GM12873 (cell line): Measurements from ENCODE around the gene SHANK1.

Source experiments
- TF ChIP-seq, protein P1 (sequence below): IDR thresholded peaks from 2 replicates; pipeline ENCODE4 v1.5.1; 2012; ENCODE audit warnings: low read depth, mild to moderate bottlenecking, moderate library complexity, low read length, control low read depth; ENCODE audit not compliant: insufficient read depth; ENCODE audit errors: missing control alignments

Gene SHANK1

DNA sequence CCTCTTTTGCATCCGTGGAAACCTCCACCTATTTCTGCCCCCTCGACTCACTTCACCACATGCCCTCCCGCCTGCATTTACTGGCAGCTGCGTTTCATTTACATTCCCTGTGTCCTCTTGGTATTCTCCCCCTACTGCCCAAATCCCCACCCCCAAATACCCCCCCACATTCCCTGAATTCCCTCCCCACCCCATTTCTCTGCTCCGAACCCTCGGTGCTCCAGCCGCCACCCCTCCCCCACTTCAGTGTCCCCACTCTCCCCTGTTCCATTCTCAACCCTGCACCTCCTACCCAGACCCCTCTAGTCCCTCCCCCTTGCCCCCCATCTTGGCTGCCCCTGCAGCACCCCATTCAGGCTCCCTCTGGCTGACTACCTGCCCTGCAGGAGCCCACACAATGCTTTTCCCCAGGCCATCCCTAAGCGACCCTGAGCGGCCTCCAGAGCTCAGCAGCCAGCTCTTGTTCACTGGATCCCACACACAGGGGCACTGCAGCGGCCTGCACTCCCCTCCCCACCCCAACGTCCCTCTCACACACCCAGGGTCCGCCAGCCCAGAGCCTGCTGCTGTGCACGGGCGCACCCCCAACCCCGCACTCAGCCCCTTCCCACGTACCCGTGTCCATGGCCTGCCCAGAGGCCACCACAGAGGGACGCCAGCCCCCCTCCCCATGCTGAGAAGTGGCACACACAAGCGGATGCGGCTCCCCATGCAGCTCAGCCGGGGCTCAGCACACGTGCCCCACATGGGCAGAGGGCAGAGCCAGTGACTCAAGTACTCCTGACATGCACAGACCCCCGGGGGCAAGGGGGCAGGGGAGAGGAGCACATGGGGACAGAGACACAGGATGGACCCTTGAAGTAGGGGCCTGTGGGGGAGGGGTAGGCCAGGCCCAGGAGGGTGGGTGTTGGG, 26.3 kb downstream of the SHANK1 start:
- TF ChIP-seq, protein P1, sequence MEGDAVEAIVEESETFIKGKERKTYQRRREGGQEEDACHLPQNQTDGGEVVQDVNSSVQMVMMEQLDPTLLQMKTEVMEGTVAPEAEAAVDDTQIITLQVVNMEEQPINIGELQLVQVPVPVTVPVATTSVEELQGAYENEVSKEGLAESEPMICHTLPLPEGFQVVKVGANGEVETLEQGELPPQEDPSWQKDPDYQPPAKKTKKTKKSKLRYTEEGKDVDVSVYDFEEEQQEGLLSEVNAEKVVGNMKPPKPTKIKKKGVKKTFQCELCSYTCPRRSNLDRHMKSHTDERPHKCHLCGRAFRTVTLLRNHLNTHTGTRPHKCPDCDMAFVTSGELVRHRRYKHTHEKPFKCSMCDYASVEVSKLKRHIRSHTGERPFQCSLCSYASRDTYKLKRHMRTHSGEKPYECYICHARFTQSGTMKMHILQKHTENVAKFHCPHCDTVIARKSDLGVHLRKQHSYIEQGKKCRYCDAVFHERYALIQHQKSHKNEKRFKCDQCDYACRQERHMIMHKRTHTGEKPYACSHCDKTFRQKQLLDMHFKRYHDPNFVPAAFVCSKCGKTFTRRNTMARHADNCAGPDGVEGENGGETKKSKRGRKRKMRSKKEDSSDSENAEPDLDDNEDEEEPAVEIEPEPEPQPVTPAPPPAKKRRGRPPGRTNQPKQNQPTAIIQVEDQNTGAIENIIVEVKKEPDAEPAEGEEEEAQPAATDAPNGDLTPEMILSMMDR: no peak

DNA sequence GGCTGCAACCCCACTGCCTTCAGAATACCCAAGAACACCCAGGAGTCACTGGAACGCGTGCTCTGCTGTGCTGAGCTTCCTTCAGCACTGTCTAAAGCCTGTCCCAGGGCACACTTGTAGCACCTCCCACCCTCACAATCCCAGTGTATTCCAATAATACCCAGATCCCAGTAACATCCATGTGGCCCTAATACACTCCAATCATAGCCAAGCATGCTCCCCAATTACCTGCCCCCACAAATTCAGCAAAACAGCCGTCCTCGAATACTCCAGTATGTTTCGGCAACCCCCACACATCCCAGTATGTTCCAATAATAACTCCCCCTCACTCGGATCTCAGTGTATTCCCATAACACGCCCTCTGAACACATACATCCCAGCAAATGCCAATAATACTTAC, 29.2 kb downstream of the SHANK1 start:
- TF ChIP-seq, protein P1: no peak

DNA sequence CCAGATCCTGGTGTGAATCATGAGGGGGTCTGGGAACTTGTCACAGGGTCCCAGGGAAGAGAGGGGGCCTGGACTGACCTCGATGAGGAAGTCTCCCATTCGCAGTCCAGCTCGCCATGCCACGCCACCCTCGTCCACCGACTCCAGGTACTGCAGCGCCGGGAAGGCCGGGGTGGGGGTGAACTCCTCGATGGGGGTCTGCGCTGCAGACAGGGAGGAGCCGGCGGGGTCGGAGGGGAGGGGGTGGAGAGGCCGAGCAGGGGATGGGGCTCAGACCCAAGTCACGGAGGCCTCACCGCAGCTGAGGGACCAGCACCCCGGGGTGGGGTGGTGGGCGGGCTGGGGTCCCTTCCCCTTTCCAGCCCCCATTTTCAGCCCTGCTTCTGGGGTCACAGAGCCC, 30.8 kb downstream of the SHANK1 start:
- TF ChIP-seq, protein P1: no peak

DNA sequence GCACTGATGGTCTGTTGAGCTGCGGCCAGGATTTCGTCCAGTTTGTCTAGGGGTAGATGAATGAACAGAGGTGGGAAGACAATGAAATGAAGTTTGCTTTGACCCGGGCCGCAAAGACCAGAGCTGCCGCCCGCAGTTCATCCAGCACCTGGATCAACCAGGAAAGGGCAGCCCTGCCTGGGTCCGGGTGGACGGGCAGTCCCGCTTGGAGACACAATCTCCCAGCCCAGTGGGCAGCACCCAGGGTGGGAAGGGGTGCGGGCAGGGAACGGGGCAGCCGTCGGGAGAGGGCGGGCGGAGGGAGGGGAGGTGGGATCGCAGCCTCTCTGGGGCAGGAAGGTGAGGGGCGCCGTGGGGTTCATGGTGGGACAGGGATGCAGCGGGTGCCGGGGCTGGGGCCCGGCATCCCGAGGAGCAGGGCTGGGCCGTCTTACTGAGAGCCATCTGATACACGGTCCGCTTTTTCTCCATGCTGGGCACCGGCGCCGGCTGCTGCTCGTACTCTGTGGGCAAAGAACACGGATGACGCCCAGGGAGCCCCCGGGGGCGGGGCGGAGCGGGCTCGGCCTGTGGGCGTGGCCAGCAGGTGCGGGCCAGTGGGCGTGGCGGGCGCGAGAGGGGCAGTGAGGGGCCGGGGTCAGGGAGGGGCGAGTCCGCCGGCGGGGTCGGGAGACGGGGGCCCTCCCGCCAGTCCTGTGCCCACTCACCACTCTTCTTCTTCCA, 33.1 kb downstream of the SHANK1 start:
- TF ChIP-seq, protein P1: no peak

DNA sequence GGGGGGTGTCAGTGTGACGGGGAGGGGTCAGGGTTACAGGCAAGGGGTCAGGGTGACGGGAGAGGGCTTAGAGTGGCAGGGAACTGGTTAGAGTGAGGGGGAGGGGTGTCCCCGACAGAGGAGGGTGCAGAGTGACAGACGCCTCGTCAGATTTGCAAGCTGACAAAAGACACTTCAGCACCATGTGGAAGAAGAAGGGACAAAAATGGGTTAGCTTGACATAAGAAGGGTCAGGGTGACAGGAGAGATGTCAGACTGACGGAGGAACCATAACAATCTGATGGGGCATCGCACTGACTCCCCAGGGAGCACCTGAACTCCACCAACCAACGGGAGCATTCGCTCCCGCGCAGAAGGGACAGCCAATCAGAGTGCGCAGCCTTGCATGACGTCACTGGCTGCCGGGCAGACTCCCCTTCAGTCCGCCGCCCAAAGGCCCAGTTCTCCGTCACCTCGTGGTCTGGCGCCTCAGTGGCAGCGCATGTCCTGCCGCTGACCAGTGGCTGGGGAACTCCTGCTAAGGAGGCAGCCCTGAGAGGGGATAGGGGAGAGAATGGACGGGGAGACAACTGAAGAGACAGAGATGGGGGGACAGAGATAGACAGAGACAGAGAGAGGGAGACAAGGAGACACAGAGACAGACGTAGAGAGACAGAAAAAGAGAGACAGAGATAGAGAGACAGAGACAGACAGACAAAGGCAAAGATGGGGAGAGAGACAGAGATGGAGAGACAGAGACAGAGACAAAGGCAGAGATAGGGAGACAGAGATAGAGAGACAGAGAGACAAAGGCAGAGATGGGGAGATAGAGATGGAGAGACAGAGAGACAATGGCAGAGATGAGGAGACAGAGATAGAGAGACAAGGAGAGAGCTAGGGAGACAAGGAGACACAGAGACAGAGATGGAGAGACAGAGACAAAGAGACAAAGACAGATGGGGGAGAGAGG, 40.2 kb downstream of the SHANK1 start:
- TF ChIP-seq, protein P1: no peak

DNA sequence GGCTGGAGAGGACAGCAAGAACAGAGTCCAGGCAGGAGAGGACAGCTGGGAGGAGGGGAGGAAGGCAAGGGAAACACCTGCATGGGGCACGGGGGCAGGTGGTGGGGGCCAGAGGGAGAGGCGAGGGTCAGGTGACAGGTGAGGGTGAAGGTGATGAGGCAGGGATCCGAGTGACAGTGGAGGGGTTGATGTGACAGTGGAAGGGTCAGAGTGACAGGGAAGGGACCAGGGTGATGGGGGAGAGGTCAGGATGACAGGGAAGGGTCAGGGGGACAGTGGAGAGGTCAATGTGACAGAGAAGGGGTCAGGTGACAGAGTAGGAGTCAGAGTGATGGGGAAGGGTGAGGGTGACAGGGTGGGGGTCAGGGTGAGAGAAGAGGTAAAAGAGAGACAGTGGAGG, 41.3 kb downstream of the SHANK1 start:
- TF ChIP-seq, protein P1: no peak
